ENCODE data around the gene BCO1. TPM values are rescaled to one million over a fixed set of nuclear protein-coding genes. Genes with fewer than 3 reads are reported as not detected.

BCO1 gene
- total RNA-seq, 1 experiment from 2014 or later, result not detected

DNA sequence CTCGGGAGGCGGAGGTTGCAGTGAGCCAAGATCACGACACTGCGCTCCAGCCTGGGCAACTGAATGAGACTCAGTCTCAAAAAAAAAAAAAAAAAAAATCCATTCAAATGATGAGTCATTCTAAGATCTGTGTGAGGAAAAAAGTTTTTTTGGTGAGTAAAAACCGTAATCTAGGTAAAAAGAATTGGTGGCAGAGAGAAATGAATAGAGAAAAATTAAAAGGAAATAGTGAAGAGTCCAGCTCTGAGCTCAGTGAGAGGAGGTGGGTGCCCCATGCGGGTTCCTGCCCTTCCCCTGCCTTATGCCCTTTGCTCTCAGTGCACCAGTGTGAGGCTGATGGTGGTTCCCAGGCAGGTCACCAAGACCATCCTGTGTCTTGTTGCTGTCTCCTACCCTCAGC is 97.2 kb downstream of the BCO1 start:
- no peaks in the 10 kb centered on the region for H3K9me3 ChIP-seq (ENCODE audit: low read length)
- DNase-seq, result no peak
- H3K27me3 ChIP-seq (ENCODE audit: low read length), result no peaks in the 10 kb centered on the region
- no peak overlapping the region for H3K4me3 ChIP-seq (ENCODE audit: low read length)
- H3K9me2 ChIP-seq (replicated peaks; ENCODE audit: insufficient read depth, low read length), result no peaks in the 10 kb centered on the region
- H3K79me2 ChIP-seq (ENCODE audit: low read length), result no peaks in the 10 kb centered on the region
- no peak overlapping the region for H3K27ac ChIP-seq (ENCODE audit: low read length)
- no peak overlapping the region for H3K9ac ChIP-seq (ENCODE audit: low read length)
- H4K20me1 ChIP-seq (ENCODE audit: insufficient read depth, low read depth, low read length), result peaks cover 59% of the 10 kb centered on the region; the same call in 1 of the 2 replicates
- H3K36me3 ChIP-seq (ENCODE audit: insufficient read depth, low read length), result no peaks in the 10 kb centered on the region
- H3K4me1 ChIP-seq (ENCODE audit: low read length), result no peaks in the 10 kb centered on the region
- no peak overlapping the region for H3K4me2 ChIP-seq (ENCODE audit: low read depth, low read length, poor library complexity, severe bottlenecking)
- no peak overlapping the region for H2AFZ ChIP-seq (ENCODE audit: low read length)

DNA sequence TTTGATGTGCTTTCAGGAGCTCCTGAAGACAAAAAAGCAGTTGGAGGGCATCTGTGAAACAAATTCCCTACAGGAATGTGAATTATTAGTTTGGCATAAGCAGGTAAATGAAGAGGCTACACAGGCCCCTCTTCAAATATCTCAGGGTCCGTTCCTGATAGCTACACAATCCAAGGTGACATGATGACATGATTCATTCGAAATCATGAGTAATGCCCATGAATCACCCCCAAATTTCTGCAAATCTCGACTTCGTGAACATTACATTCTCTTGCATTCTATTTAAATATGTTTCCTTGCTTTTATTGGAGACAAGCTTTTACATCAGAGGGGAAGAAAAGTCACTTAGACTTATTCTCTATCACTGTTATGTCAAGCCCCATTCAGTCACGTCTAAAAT is 98.6 kb downstream of the BCO1 start:
- Histone ChIP-seq H3K9me2 (replicated peaks; ENCODE audit: insufficient read depth, low read length) (no peaks in the 10 kb centered on the region), H3K9me3 (ENCODE audit: low read length) (no peaks in the 10 kb centered on the region), H3K4me2 (ENCODE audit: low read depth, low read length, poor library complexity, severe bottlenecking) (no peak overlapping the region), H3K79me2 (ENCODE audit: low read length) (no peaks in the 10 kb centered on the region), H3K4me1 (ENCODE audit: low read length) (no peaks in the 10 kb centered on the region), H3K27ac (ENCODE audit: low read length) (no peak overlapping the region), H3K4me3 (ENCODE audit: low read length) (no peak overlapping the region), H3K36me3 (ENCODE audit: insufficient read depth, low read length) (no peaks in the 10 kb centered on the region), H3K27me3 (ENCODE audit: low read length) (no peaks in the 10 kb centered on the region), H3K9ac (ENCODE audit: low read length) (no peak overlapping the region), H2AFZ (ENCODE audit: low read length) (no peak overlapping the region), H4K20me1 (ENCODE audit: insufficient read depth, low read depth, low read length) (peaks cover 50% of the 10 kb centered on the region; the same call in 1 of the 2 replicates)
- DNase-seq, result no peak

Other genes with a start within 250 kb of the BCO1 start
- gene CMC2, start 231.8 kb upstream of the BCO1 start, total RNA-seq (2014; rRNA removed; shearing (Covaris generic); ENCODE audit: low replicate concordance), result 38.5 and 38.9 TPM in 2 replicates
- gene CENPN, start 231.5 kb upstream of the BCO1 start, total RNA-seq (2014; rRNA removed; shearing (Covaris generic); ENCODE audit: low replicate concordance), result 24.4 and 80.4 TPM in 2 replicates
- 25.0 and 62.1 TPM in 2 replicates for gene ATMIN, start 202.8 kb upstream of the BCO1 start, total RNA-seq (2014; rRNA removed; shearing (Covaris generic); ENCODE audit: low replicate concordance)
- gene C16orf46, start 161.5 kb upstream of the BCO1 start, total RNA-seq (2014; rRNA removed; shearing (Covaris generic); ENCODE audit: low replicate concordance), result 0.22 TPM in 1 of 2 replicates, not detected in the other
- 39.1 and 49.2 TPM in 2 replicates for gene GCSH, start 142.3 kb upstream of the BCO1 start, total RNA-seq (2014; rRNA removed; shearing (Covaris generic); ENCODE audit: low replicate concordance)
- 5.3 and 9.6 TPM in 2 replicates for gene GAN, start 76.3 kb downstream of the BCO1 start, total RNA-seq (2014; rRNA removed; shearing (Covaris generic); ENCODE audit: low replicate concordance)
- gene CMIP, start 206.1 kb downstream of the BCO1 start, total RNA-seq (2014; rRNA removed; shearing (Covaris generic); ENCODE audit: low replicate concordance), result 5.0 and 12.7 TPM in 2 replicates